ENCODE data around the gene SHC2. TPM values are rescaled to one million over a fixed set of nuclear protein-coding genes. Genes with fewer than 3 reads are reported as not detected.

The SHC2 gene
- total RNA-seq, 4 donors from 2014 or later: 7.3 to 20.2 (median 8.9) TPM

- TF ChIP-seq CTCF (IDR thresholded peaks at IDR 0.05; ENCODE audit: low read depth): no peak
Measured at GRCh38 chr19:430701-431100, 30.1 kb downstream of the SHC2 start.

GRCh38 chr19:428149-428548, 32.7 kb downstream of the SHC2 start:
- no peak for TF ChIP-seq CTCF (IDR thresholded peaks at IDR 0.05; ENCODE audit: low read depth)

DNA sequence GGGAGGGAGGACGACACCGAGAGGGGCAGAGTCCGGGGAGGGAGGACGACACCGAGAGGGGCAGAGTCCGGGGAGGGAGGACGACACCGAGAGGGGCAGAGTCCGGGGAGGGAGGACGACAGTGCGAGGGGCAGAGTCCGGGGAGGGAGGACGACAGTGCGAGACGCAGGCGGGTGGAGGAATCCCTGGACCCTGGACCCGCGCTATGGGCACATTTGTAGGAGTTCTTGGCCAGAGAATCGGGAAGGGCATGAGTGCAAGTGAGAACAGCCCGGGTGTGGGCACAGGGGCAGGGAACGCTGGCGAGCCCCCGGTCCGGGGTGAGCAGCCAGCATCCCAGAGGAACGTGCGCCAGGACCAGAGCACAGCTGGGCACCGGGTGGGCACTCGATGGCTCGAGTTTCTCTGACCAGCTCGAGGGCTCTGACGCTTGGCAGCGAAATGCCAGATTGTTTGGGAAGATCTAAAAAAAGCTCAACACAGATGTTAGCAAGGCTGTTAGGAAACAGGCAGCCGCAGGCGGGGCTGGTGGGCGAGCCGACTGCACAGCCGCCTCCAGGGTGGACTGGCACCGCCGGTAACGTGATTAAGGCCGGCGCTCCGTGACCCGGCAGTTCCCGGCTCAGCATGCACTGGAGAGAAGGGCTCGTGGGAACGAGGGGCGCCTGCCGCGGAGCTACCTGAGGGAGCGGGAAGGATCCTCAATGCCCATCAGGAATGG, 33.9 kb downstream of the SHC2 start:
- TF ChIP-seq CTCF (IDR thresholded peaks at IDR 0.05; ENCODE audit: low read depth): no peak

DNA sequence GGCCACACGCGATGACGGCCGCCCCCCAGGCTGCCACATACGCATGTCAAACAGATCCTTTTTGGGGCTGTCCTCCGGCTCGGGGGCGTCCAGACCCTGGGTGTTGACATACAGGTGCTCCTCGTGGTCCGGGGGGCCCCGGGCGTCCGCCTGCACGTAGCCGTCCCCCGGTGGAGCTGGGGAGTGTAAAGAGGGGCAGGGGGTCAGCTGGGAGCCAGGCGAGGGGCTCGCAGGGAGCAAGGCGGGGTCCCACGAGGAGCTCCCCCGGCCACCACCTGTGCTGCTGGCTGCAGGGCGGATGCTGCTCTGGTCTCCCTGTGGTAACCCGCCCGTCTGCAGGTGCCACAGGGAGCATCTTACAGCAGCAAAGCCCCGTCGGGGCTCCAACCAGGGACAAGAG, 35.8 kb downstream of the SHC2 start:
- TF ChIP-seq CTCF (IDR thresholded peaks at IDR 0.05; ENCODE audit: low read depth): no peak

- TF ChIP-seq CTCF (IDR thresholded peaks at IDR 0.05; ENCODE audit: low read depth): no peak
Measured at GRCh38 chr19:424546-424945, 36.3 kb downstream of the SHC2 start.

GRCh38 chr19:423691-424466, 37.0 kb downstream of the SHC2 start:
- TF ChIP-seq CTCF (IDR thresholded peaks at IDR 0.05; ENCODE audit: low read depth): no peak

DNA sequence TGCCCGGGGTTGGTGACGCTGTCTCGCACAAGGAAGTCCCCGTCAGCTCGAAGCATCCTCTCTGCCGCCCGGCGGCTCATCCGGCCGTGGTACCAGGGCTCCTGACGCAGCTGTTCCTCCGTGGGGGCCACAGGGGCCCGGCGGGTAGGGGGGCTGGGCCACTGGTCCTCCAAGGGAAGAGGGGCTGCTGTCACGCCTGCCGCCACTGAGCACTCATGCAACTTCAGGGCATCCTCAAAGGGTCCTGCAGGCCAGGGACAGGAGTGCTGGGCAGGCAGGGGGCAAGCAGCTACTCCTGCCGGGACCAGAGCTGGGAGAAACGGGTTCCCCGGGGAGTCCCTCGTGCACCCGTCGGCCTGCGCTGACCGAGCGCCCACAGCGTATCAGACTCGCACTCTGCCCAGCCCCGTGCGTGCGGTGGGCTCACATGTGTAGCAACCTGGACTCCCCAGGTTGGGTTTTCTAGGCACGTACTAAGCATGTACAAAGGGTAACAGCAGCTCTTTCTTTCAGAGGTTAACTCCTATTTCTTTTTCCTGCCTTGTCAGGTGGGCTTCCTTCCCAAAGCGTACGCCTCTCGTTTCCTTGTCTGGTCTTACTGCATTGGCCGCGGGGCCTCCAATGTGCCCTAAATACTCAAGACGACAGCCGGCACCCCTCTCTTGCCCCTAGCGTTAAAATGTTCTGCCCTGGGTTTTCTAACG, 38.5 kb downstream of the SHC2 start:
- TF ChIP-seq CTCF (IDR thresholded peaks at IDR 0.05; ENCODE audit: low read depth): no peak
